ENCODE results near the gene DDT. TPM values are rescaled to one million over a fixed set of nuclear protein-coding genes. Genes with fewer than 3 reads are reported as not detected.

The DDT gene
- total RNA-seq, 1 donor from 2014 or later: 73.5 TPM

Other genes with a start within 250 kb of the DDT start
- gene ZNF70, start 223.3 kb downstream of the DDT start, total RNA-seq (ENCODE audit: unreplicated experiment): 8.0 TPM
- not detected for gene VPREB3, start 220.0 kb downstream of the DDT start, total RNA-seq (ENCODE audit: unreplicated experiment)
- 2.0 TPM for gene C22orf15, start 211.5 kb downstream of the DDT start, total RNA-seq (ENCODE audit: unreplicated experiment)
- 55.8 TPM for gene CHCHD10, start 206.5 kb downstream of the DDT start, total RNA-seq (ENCODE audit: unreplicated experiment)
- 3.4 TPM for gene MMP11, start 201.6 kb downstream of the DDT start, total RNA-seq (ENCODE audit: unreplicated experiment)
- 105 TPM for gene SMARCB1, start 187.5 kb downstream of the DDT start, total RNA-seq (ENCODE audit: unreplicated experiment)
- gene DERL3, start 135.4 kb downstream of the DDT start, total RNA-seq (ENCODE audit: unreplicated experiment): 1.3 TPM
- gene SLC2A11, start 116.6 kb downstream of the DDT start, total RNA-seq (ENCODE audit: unreplicated experiment): 9.2 TPM
- gene MIF, start 80.1 kb downstream of the DDT start, total RNA-seq (ENCODE audit: unreplicated experiment): 306 TPM
- 6.0 TPM for gene GSTT2B, start 13.2 kb downstream of the DDT start, total RNA-seq (ENCODE audit: unreplicated experiment)
- 1.4 TPM for gene DDTL, start 7.6 kb downstream of the DDT start, total RNA-seq (ENCODE audit: unreplicated experiment)
- not detected for gene GSTT2, start 5.7 kb upstream of the DDT start, total RNA-seq (ENCODE audit: unreplicated experiment)
- not detected for gene GSTT4, start 31.0 kb upstream of the DDT start, total RNA-seq (ENCODE audit: unreplicated experiment)
- 61.2 TPM for gene CABIN1, start 36.9 kb upstream of the DDT start, total RNA-seq (ENCODE audit: unreplicated experiment)
- 0.38 TPM for gene SUSD2, start 207.0 kb upstream of the DDT start, total RNA-seq (ENCODE audit: unreplicated experiment)

All from endothelial cell (in vitro differentiated cells).